ENCODE data around the gene SAP30BP.

Gene SAP30BP

GRCh38 chr17:75689441-75689873 is 22.3 kb downstream of the SAP30BP start:
- DNase-seq (ENCODE audit: low spot score), result peak; percentile 85

- DNase-seq (ENCODE audit: low spot score), result no peak
Measured at GRCh38 chr17:75691371-75691791, 24.2 kb downstream of the SAP30BP start.

GRCh38 chr17:75691801-75692626 is 24.9 kb downstream of the SAP30BP start:
- no peak for DNase-seq (ENCODE audit: low spot score)

- DNase-seq (ENCODE audit: low spot score), result no peak
Measured at GRCh38 chr17:75692976-75693375, 25.8 kb downstream of the SAP30BP start.

- DNase-seq (ENCODE audit: low spot score), result no peak
Measured at GRCh38 chr17:75693500-75694481, 26.7 kb downstream of the SAP30BP start.

GRCh38 chr17:75694536-75694935 is 27.4 kb downstream of the SAP30BP start:
- DNase-seq (ENCODE audit: low spot score), result no peak

GRCh38 chr17:75695141-75695829 is 28.1 kb downstream of the SAP30BP start:
- DNase-seq (ENCODE audit: low spot score), result no peak

GRCh38 chr17:75695830-75696271 is 28.7 kb downstream of the SAP30BP start:
- DNase-seq (ENCODE audit: low spot score), result no peak

GRCh38 chr17:75697651-75698291 is 30.6 kb downstream of the SAP30BP start:
- no peak for DNase-seq (ENCODE audit: low spot score)

- no peak for DNase-seq (ENCODE audit: low spot score)
Measured at GRCh38 chr17:75698659-75699058, 31.5 kb downstream of the SAP30BP start.

GRCh38 chr17:75701288-75701687 is 34.1 kb downstream of the SAP30BP start:
- DNase-seq (ENCODE audit: low spot score), result no peak

- DNase-seq (ENCODE audit: low spot score), result no peak
Measured at GRCh38 chr17:75703191-75703590, 36.1 kb downstream of the SAP30BP start.

- no peak for DNase-seq (ENCODE audit: low spot score)
Measured at GRCh38 chr17:75703591-75703990, 36.5 kb downstream of the SAP30BP start.

- no peak for DNase-seq (ENCODE audit: low spot score)
Measured at GRCh38 chr17:75704963-75705875, 38.1 kb downstream of the SAP30BP start.

GRCh38 chr17:75706042-75706728 is 39.0 kb downstream of the SAP30BP start:
- DNase-seq (ENCODE audit: low spot score), result no peak

- DNase-seq (ENCODE audit: low spot score), result no peak
Measured at GRCh38 chr17:75707079-75707571, 40.0 kb downstream of the SAP30BP start.

GRCh38 chr17:75712446-75712845 is 45.3 kb downstream of the SAP30BP start:
- no peak for DNase-seq (ENCODE audit: low spot score)

- no peak for DNase-seq (ENCODE audit: low spot score)
Measured at GRCh38 chr17:75719732-75720131, 52.6 kb downstream of the SAP30BP start.

GRCh38 chr17:75720656-75721462 is 53.7 kb downstream of the SAP30BP start, which contains the start of gene ITGB4:
TSS of gene ITGB4 (plus strand) at chr17:75721459. CDS start at chr17:75724704, 3,245 bp downstream.
- DNase-seq (ENCODE audit: low spot score), result peak; percentile 20
